Smooth muscle cell of the pulmonary artery (primary cell): ENCODE measurements around the gene DENND6A. TPM values are rescaled to one million over a fixed set of nuclear protein-coding genes. Genes with fewer than 3 reads are reported as not detected.

ENCODE experiments used
- total RNA-seq: library from RNA; depleted of rRNA; stranded (reverse); fragments of >200 nt; gene quantifications from 2 replicates; pipeline ENCODE4 v1.2.3, GENCODE V29; 2014

The DENND6A gene
- 15.9 and 16.5 TPM in 2 replicates for total RNA-seq

GRCh38 chr3:57692396-57693147 is at the start of gene DENND6A:
TSS of gene DENND6A (minus strand) at chr3:57693077. CDS start at chr3:57693018, 59 bp downstream.

GRCh38 chr3:57597127-57597923 is 95.6 kb downstream of the DENND6A start, which contains the start of gene ARF4:
TSS of gene ARF4 (minus strand) at chr3:57597344. CDS start at chr3:57597140, 204 bp downstream.

Other genes with a start within 250 kb of the DENND6A start
- gene DNAH12, start 148.7 kb downstream of the DENND6A start, total RNA-seq, result 0.13 TPM in 2 replicates
- gene PDE12, start 136.8 kb downstream of the DENND6A start, total RNA-seq, result 19.2 and 25.9 TPM in 2 replicates
- 330 and 359 TPM in 2 replicates for gene ARF4, start 95.7 kb downstream of the DENND6A start, total RNA-seq
- 45.2 and 50.3 TPM in 2 replicates for gene SLMAP, start 63.2 kb upstream of the DENND6A start, total RNA-seq